ENCODE data around the gene DGKB.

The DGKB gene

GRCh38 chr7:14761510-14762296 lies 140.8 kb downstream of the DGKB start:
- no peak for DNase-seq (ENCODE audit: extremely low read depth in 1 of 2, low read depth in 1 of 2)

GRCh38 chr7:14760730-14761478 lies 141.6 kb downstream of the DGKB start:
- no peak for DNase-seq (ENCODE audit: extremely low read depth in 1 of 2, low read depth in 1 of 2)

- DNase-seq (ENCODE audit: extremely low read depth in 1 of 2, low read depth in 1 of 2): no peak
These were observed 142.8 kb downstream of the DGKB start for GRCh38 chr7:14759785-14760184.

GRCh38 chr7:14754631-14755030 lies 147.9 kb downstream of the DGKB start:
- no peak for DNase-seq (ENCODE audit: extremely low read depth in 1 of 2, low read depth in 1 of 2)

- DNase-seq (ENCODE audit: extremely low read depth in 1 of 2, low read depth in 1 of 2): no peak
These were observed 150.2 kb downstream of the DGKB start for GRCh38 chr7:14752301-14752700.

GRCh38 chr7:14751461-14751860 lies 151.1 kb downstream of the DGKB start:
- no peak for DNase-seq (ENCODE audit: extremely low read depth in 1 of 2, low read depth in 1 of 2)

- DNase-seq (ENCODE audit: extremely low read depth in 1 of 2, low read depth in 1 of 2): no peak
These were observed 154.1 kb downstream of the DGKB start for GRCh38 chr7:14748461-14748860.

GRCh38 chr7:14747701-14748100 lies 154.8 kb downstream of the DGKB start:
- DNase-seq (ENCODE audit: extremely low read depth in 1 of 2, low read depth in 1 of 2): no peak

GRCh38 chr7:14745076-14745475 lies 157.5 kb downstream of the DGKB start:
- DNase-seq (ENCODE audit: extremely low read depth in 1 of 2, low read depth in 1 of 2): no peak

GRCh38 chr7:14740606-14741005 lies 161.9 kb downstream of the DGKB start:
- no peak for DNase-seq (ENCODE audit: extremely low read depth in 1 of 2, low read depth in 1 of 2)

- DNase-seq (ENCODE audit: extremely low read depth in 1 of 2, low read depth in 1 of 2): no peak
These were observed 162.7 kb downstream of the DGKB start for GRCh38 chr7:14739841-14740185.

GRCh38 chr7:14739168-14739840 lies 163.2 kb downstream of the DGKB start:
- no peak for DNase-seq (ENCODE audit: extremely low read depth in 1 of 2, low read depth in 1 of 2)

- no peak for DNase-seq (ENCODE audit: extremely low read depth in 1 of 2, low read depth in 1 of 2)
These were observed 164.5 kb downstream of the DGKB start for GRCh38 chr7:14738086-14738485.

GRCh38 chr7:14734839-14735321 lies 167.7 kb downstream of the DGKB start:
- no peak for DNase-seq (ENCODE audit: extremely low read depth in 1 of 2, low read depth in 1 of 2)

- DNase-seq (ENCODE audit: extremely low read depth in 1 of 2, low read depth in 1 of 2): no peak
These were observed 181.8 kb downstream of the DGKB start for GRCh38 chr7:14720785-14721184.

- DNase-seq (ENCODE audit: extremely low read depth in 1 of 2, low read depth in 1 of 2): no peak
These were observed 184.7 kb downstream of the DGKB start for GRCh38 chr7:14717816-14718215.

GRCh38 chr7:14717169-14717568 lies 185.4 kb downstream of the DGKB start:
- DNase-seq (ENCODE audit: extremely low read depth in 1 of 2, low read depth in 1 of 2): no peak

GRCh38 chr7:14714161-14714728 lies 188.3 kb downstream of the DGKB start:
- DNase-seq (ENCODE audit: extremely low read depth in 1 of 2, low read depth in 1 of 2): no peak

- DNase-seq (ENCODE audit: extremely low read depth in 1 of 2, low read depth in 1 of 2): no peak
These were observed 204.3 kb downstream of the DGKB start for GRCh38 chr7:14698239-14698638.

- no peak for DNase-seq (ENCODE audit: extremely low read depth in 1 of 2, low read depth in 1 of 2)
These were observed 204.9 kb downstream of the DGKB start for GRCh38 chr7:14697684-14698083.

- DNase-seq (ENCODE audit: extremely low read depth in 1 of 2, low read depth in 1 of 2): peak in 1 of 2 donors; percentile 40
These were observed 210.9 kb downstream of the DGKB start for GRCh38 chr7:14691597-14692203.
